ENCODE results near the gene SLC5A12.

The SLC5A12 gene, protein sequence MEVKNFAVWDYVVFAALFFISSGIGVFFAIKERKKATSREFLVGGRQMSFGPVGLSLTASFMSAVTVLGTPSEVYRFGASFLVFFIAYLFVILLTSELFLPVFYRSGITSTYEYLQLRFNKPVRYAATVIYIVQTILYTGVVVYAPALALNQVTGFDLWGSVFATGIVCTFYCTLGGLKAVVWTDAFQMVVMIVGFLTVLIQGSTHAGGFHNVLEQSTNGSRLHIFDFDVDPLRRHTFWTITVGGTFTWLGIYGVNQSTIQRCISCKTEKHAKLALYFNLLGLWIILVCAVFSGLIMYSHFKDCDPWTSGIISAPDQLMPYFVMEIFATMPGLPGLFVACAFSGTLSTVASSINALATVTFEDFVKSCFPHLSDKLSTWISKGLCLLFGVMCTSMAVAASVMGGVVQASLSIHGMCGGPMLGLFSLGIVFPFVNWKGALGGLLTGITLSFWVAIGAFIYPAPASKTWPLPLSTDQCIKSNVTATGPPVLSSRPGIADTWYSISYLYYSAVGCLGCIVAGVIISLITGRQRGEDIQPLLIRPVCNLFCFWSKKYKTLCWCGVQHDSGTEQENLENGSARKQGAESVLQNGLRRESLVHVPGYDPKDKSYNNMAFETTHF

DNA sequence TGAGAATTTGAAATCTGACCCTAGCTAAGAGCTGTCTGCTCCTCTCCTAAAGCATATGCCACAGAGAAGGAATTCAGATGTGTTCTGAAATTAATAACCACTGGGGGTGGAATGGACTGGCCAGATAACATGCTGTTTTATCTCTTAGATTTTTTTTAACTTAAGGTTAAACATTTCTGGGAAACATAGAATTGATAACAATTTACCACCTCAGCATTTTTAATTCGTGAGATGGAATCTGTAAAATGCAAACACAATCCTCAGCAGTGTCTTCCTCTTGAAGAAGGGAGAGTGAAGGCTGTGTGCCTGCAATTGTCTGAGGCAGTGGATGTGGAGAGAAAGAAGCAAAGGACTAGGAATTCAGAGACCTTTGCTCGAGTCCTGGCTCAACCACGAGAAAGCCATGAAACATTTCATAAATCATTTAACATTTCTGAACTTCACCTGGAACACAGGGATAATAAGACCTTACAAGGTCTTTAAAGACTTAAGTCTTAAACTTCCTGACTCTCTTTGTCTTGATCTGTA, at the start of gene SLC5A12:
SLC5A12 (minus strand) TSS at position 113 of the 528 bp plus-strand sequence. CDS start 346 bp downstream, outside the sequence.
- no peak for DNase-seq

DNA sequence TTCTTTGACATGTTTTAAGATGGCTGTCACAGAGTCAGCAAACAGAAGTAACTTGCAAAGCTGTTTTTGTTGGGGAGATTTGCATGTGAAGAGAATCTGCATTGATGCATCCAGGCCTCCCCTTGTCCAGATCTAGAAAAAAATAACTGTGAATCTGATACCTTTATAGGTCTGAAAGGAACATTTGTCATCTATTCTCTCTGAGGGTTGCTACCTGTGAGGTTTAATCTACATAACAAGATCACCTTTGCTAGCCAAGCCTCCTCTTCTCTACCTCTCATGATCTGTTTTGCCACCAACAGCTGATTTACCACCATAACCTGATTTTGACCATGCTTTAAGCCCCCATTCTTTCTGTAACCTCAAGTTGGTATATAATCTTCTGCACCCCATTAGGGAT, 47.2 kb upstream of the SLC5A12 start:
- no peak for DNase-seq

DNA sequence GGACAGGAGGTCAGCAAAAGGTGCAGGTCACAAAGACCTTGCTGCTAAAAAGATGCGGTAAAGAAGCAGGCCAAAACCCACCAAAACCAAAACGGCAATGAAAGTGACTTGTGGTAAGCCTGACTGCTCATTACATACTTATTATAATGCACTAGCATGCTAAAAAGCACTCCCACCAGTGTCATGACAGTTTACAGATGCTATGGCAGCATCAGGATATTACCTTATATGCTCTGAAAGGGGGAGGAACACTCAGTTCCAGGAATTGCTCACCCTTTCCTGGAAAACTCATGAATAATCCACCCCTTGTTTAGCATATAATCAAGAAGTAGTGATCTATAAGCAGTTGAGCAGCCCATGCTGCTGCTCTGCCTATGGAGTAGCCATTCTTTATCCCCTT, 45.2 kb upstream of the SLC5A12 start:
- no peak for DNase-seq

DNA sequence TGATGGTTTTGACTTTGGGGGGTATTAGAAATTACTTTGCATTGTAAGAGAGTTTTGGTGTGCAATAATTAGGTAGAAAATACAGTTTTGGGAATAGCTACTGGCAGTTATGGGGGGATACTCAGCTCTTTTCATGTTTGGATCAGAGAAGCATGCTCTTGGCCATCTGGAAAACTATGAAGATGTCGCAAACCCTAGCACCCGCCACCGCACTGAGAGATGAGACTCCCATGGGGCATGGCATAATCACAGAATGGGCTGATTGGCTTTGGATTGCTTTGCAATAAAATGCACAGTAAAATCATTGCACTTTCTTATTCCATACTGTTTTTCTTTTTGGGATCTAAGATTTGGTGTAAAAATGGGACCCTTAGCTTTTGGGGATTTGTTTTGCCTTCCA, 43.5 kb upstream of the SLC5A12 start:
- no peak for DNase-seq

DNA sequence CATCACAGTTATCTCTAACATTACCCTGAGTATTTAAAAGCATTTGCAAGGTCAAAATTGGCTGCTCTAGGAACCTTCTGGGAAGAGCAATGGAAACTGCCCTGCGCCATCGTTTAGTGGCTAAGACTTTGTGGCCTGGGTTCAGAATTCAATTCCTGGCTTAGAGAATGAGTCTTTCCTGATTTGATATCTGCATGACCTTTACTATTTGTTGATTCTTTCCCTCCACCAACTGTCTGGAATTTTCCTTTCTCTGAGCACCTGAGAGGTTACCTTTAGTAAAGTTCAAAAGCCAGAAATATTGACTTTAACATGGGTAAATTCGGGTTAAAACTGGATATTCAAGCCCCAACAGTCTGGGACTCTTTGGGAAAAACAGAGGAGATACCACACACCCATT, 43.0 kb upstream of the SLC5A12 start:
- no peak for DNase-seq

DNA sequence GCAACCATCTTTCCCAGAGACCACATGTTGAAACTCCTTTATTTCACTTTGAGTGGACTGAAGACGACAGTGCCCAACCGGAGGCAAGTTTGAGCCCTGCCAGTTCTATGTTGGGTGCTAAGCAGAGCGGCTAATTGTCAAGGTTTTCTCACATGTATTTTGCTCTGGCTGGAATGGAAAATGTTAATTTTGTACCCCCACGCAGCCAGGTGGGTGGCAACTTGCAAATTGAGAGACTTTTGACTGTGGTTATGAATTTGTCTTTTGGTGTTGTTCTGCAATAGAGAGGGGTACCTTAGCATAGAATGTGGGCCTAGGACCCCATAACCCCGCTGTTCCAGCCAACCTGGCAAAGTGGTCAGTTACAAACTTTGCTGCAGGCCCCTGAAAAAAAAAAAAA, 42.5 kb upstream of the SLC5A12 start:
- DNase-seq, result no peak

DNA sequence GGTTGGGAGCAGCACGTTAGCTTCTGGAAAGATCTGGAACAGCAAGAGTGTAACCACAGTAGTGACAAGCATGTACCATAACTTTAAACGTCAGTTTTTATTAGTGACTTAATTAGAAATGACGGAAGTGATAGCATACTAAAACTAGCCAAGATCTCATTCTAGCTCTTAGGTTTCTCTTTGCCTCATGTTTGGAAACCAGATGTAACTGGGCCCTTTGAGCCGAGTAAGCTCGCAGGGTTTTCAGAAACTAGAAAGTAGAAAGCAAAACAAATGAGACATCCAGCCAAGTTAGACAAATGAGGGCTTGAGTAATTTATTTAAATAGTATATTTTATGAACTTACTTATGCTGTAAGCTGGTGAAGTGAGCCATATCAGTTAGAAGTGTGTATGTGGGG, 40.2 kb upstream of the SLC5A12 start:
- DNase-seq, result no peak

DNA sequence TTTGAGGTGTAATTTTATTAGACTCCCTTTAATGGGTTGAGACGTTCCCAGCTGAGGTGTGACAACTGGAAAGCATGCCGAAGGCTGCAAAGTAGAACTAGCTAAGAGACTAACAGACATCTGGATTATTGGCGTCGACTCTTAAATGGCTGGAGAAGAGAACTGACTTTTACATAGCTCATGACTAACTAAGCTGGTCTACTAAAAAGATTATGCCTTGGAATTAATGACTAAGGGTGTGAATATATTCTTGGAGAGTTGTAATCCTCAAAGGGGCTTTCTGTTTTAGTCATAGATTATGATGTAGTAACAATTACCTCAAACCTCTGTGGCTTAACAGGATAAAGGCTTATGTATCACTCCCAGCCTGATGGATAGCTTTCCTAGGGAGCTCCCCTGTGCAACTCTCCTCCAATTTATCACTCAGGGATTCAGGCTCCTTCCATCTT, 39.5 kb upstream of the SLC5A12 start:
- no peak for DNase-seq

DNA sequence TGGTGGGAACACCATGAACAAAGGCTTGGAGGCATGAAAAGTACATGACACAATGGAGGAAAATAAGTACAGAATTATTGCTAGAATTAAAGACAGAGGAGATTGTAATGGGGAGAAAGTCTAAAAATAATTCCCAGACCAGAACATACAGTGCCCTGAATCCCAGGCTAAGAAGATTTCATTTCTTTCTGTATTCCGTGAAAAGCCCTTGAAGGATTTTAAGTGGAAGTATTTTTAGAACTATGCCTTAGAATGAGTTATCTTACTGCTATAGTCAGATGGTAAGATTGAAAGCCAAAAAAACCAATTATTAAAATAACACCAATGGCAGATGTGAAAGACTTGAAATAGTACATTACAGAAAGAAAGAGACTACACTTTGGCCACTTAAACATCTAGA, 36.1 kb upstream of the SLC5A12 start:
- DNase-seq, result no peak

DNA sequence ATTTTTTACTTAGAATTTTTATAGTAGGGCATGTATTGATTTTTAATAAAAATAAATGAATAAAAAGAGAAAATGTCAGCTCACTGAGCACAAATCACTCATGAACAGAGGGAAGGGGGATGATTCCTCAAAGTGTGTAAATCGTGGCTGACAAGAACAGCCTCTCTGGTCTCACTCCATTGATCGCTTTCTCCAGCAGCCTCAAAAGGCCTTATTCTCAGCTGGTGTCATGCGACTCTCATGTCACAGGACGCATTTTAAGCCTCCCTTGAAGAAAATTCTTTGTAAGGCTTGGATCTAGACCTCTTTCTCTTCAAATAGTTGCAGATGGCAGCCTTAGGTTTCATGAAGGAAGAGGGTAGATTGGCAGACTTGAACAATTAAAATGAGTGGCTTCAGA, 33.9 kb upstream of the SLC5A12 start:
- DNase-seq, result no peak

DNA sequence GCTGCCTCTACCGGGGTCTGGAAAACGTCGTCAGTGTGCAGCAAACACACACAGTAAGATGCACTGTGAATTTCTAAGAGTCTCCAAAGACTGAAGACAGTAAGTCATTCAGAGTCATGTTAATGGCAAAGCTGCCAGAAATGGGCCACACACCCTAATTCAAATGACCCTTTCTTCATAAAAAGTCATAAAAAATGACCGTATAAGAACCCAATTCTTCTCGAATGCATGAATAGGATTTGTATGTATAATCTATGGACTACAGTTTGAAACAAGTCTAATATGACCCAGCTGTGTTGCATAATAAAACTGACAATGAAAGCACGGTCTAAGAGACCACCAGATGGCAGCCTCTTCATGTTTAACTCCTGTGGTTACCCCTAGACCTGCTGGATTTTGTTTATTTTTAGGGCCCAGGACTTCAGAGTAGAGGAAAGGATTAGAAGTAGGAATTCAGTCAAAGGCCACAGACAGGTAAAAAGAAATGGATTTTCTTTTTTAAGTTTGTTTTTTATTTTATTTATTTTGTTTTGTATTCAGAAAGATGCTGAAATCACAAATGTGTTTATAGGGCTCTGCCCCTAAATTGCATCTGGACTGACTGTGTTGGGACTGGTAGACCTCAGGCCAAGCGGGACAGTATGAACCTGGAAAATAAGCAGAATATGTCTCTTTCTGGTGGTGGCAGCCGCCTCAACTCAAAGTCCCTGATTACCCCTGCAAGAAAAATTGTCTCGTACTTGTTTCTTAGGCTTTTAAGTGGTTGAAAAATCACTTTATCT, 32.1 kb upstream of the SLC5A12 start:
- peak; percentile 54 to 74 for DNase-seq

DNA sequence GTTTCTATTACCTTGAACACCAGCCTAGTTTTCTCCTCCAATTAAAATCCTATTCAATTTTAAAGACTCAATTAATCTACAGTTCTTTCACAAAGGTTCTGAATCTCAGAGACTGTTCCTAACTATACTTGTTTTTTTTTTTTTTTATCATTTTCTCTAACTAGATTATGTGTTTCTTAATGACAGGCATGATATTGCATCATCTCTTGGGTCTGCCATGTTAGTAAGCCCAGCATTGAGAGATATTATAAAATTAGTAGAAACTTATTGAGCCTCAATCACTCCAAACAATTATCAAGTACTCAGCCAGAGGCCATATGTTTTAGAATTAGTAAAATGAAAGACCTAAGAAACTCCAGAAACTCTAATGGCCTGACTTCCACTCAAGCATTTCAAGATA, 28.1 kb upstream of the SLC5A12 start:
- no peak for DNase-seq

DNA sequence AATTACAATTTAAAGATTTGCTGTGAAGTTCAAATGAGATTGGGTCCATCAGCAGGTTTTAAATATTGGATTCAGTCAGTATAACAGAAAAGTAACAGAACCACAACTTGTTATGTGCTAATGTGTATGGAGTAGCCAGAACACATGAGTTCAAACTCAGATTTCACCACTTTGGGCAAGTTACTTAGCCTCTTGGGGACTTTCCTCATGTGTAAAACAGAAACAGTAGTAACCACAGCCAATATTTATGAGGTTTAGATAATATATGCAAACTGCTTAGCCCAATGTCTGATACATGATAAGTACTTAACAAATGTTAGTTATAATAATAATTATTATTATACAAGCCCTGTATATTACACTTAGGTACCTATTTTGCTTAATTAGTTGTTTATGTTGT, 21.8 kb upstream of the SLC5A12 start:
- DNase-seq, result no peak

DNA sequence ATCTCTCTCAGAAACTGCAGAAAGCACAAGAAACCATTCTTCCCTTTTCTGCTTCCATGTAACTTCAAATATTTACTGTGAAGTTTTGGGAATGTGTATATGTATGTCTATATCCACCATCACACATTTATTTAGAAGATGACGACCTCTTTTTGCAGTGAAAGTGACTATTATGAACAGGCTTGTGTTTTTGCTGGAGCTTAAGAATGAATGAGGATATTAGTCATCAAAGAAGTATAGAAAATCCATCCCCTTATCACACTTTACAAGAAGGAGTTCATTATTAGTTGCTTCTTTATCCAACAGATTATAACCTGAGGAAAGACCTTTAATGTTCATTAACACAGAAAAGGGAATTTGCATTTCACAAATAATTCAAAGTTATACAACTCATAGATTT, 21.1 kb upstream of the SLC5A12 start:
- no peak for DNase-seq

DNA sequence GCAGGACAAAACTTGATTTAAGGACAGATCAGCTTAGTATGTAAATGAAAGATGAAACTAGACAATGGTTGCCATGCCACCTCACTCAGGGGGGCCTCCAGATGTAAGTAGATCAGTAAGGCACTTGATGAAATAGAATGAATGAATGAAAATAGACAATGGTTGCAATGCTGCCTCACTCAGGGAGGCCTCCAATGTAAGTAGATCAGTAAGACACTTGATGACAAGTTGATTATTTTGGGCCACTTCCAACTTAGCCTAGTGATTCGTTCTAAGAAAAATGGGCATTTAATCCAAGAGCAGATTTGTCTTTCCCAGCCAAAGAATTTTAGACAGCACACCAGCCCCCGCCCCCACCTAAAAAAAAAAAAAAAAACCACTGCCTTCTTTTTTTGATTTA, 19.2 kb upstream of the SLC5A12 start:
- DNase-seq, result peak; percentile 56 to 90

DNA sequence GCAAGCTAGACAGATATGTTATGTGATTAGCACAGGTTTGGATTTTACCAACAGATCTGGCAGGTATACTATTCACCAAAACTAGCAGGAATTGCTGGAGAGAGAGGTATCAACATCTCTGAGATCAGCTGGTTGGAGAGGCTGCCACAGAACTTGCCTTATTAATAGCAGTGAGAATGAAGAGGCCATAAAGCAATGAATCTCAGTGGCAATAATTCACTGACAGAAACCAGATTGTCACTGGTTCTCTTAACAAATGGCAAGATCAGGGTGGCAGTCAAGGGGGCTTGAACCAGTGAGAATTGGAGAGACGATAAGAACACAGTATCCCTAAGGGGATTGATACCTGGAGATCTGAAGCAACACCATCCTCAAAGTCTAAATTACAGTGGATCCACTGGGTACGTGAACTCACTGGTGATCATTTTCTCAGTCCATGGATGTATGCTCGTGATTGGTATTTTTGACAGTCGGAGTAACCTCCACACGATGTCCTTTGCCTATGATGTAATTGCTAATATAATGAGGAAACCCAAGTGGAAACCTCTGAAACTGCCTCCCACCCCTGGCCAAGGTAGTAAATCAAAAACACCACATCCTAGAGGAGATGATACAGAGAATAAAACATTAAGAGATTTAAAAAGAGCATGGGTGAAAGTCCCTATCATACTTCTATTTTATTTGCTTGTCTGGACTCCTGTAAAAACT, 17.7 kb upstream of the SLC5A12 start:
- DNase-seq, result no peak

DNA sequence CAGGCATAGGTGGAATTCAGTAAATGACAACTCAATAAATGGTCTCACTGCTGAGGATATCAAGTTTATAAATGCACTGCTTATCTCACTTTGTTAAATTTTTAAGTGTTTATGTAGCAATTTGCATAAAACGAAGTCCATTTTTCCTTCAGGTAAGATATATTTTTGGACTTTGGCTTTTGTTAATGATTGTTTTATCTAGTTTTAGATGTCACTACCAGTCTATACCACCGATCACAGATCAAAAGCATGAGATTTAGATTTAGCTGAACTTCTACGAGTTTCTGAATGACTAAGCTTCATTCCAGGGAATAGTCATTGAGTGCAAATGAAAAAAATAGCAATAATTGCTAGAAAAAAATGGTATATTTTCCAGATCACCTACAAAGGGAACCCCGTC, 12.8 kb upstream of the SLC5A12 start:
- DNase-seq, result no peak

DNA sequence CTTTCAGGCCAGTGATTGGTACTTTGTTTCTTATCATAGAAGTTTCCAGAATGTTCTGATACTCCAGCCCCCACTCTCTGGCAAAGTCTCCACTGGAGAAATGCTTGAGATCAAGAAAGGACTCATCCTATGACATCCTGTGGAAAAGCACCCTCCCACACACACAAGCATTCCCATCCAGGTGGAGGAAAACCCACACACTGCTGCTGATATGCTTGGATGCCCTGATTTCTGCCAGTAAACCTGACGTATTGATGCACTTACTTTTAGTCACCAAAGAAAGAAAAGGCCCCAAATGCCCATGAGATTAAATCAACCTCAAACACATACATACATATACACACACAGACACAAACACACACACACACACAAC, 9.2 kb upstream of the SLC5A12 start:
- no peak for DNase-seq

DNA sequence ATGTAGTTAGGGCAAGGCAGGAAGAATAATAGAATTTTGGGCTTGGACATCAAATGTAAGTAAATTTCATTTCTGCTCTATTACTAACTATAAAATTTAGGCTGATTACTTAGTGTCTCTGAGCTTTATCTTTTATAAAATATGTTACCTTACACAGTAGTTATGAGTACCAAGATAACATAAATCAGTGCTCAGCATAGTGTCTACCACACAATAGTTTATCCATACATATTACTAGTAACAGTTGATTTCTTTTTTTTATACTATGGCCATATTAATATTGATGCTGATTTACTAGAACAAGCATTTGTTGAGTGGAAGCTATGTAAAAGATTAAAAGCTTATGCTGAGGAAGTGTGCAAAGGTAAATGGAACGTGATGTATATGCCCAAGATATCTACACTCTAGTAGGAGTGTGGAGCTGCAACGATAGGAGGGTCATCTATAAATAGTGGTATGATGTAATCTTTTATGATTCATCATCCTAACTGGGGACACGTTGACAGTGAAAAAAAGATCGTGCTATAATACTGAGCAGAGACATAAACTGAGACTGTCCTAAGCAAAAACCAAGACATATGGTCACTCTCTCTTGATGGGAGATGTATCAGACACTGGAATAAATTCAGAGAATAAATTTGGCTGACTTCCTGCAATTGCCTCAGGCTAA, 8.7 kb upstream of the SLC5A12 start:
- DNase-seq, result no peak

DNA sequence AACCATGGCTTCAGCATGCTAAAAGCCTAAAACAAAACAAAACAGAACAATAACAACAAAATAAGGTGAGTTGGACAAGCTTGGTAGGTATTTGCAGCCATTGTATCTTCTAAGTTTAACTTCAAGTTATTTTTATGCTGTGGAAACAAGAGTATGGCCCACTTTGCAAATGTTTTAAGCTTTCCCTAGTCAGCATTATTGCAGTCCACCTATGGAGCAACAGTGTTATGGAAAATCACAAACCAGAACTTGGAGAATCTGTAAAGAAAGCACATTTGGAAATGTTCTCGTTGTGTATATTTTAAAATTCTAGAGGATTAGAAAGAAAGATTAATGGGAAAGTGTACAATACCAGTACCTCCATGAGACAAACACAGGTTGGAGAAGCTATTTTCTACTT, 7.4 kb upstream of the SLC5A12 start:
- DNase-seq, result no peak

DNA sequence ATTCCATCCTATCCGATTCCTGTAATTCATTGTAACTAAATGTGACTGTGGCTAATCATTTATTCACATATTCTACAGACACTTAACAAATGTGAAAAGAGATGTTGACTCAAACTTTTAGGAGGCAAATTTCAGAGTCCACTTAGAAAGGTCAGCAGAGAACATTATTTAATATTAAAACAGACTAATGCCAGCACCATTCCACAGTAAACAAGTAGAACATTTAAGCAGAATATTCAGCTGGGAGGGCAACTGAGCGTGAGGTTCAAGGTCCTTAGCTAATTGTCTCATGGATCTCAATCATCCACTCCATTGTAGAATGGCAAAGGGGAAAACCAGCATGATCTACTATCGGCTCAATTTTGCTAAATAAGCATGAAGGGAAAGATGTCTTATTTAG, 5.1 kb upstream of the SLC5A12 start:
- DNase-seq, result no peak

DNA sequence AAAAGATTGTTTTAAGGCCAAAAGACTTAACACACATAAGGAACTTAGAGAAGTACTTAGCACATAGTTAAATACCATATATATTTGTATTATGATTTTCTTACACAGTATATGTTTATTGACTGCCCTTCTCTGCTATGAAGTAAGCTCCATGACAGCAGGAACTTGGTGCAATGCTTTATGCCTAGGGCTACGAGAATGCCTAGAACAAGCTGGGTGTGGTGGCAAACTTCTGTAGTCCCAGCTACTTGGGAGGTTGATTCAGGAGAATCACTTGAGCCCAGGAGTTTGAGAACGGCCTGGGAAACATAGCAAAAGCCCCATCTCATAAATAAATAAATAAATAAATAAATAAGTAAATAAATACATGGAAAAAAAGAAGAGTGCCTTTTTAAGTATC, 1.9 kb downstream of the SLC5A12 start:
- DNase-seq, result no peak
